22Rv1 (cell line): ENCODE measurements around the gene P2RY14.
"Not testable (repeated sequence)": the region's sequence is repeated elsewhere in the genome, so short reads cannot be mapped to it uniquely, and the experiment has no call there.

ENCODE experiments used
- H3K27ac ChIP-seq: fragments of 450-650 bp; 2 replicates; pipeline ENCODE4 v1.5.1; 2017
- CTCF ChIP-seq: fragments of 450-650 bp; IDR thresholded peaks from 2 replicates; pipeline ENCODE4 v1.5.1; 2017; ENCODE audit warnings: mild to moderate bottlenecking
- ZFX ChIP-seq: fragments of 450-650 bp; IDR thresholded peaks from 2 replicates; pipeline ENCODE4 v1.6.1; 2017; ENCODE audit warnings: antibody characterized with exemption, borderline replicate concordance

The P2RY14 gene

GRCh38 chr3:151264605-151265004 lies 13.7 kb downstream of the P2RY14 start:
- TF ChIP-seq CTCF (no peak), ZFX (no peak)
- no peak overlapping the region for H3K27ac ChIP-seq

GRCh38 chr3:151262871-151263525 lies 15.3 kb downstream of the P2RY14 start:
- TF ChIP-seq CTCF (no peak), ZFX (no peak)
- H3K27ac ChIP-seq, result no peak overlapping the region

- TF ChIP-seq ZFX (no peak), CTCF (no peak)
- H3K27ac ChIP-seq, result no peak overlapping the region
These were observed 18.7 kb downstream of the P2RY14 start for GRCh38 chr3:151259664-151260063.

- H3K27ac ChIP-seq, result no peak overlapping the region
- TF ChIP-seq ZFX, result no peak
- no peak for TF ChIP-seq CTCF
These were observed 21.6 kb downstream of the P2RY14 start for GRCh38 chr3:151256749-151257148.

- TF ChIP-seq ZFX (no peak), CTCF (no peak)
- no peak overlapping the region for H3K27ac ChIP-seq
These were observed 29.5 kb downstream of the P2RY14 start for GRCh38 chr3:151248772-151249337.

- not testable (repeated sequence) for H3K27ac ChIP-seq
These were observed 36.3 kb downstream of the P2RY14 start for GRCh38 chr3:151242006-151242405.

GRCh38 chr3:151236736-151237135 lies 41.6 kb downstream of the P2RY14 start:
- no peak overlapping the region for H3K27ac ChIP-seq
- no peak for TF ChIP-seq CTCF
- no peak for TF ChIP-seq ZFX

GRCh38 chr3:151236316-151236715 lies 42.0 kb downstream of the P2RY14 start:
- H3K27ac ChIP-seq, result no peak overlapping the region
- TF ChIP-seq CTCF (no peak), ZFX (no peak)
